GM18909 (cell line): ENCODE data around the gene PYURF.

Experiments
- ATAC-seq: cut with Tn5 transposase; IDR thresholded peaks from one replicate; pipeline ENCODE4 v1.9.1; 2021; ENCODE audit warnings: mild to moderate bottlenecking; ENCODE audit not compliant: unreplicated experiment, poor library complexity

PYURF gene

GRCh38 chr4:88514557-88515511 lies 8.7 kb downstream of the PYURF start:
- ATAC-seq = no peak

DNA sequence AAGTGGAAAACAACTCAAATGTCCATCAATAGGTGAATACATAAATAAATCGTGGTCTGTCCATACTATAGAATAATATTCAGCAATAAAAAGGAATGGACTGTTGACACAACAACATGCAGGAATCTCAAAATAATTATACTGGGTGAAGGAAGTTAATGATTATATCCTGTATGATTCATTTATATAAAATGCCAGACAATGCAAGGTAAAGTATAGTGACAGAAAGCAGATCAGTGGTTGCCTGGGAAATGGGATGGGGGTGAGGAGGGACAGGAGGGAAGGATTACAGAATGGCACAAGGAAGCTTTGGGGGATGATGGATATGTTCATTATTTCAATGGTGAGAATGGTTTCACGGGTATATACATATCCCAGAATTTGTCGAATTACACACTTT lies 12.3 kb downstream of the PYURF start:
- ATAC-seq = no peak

DNA sequence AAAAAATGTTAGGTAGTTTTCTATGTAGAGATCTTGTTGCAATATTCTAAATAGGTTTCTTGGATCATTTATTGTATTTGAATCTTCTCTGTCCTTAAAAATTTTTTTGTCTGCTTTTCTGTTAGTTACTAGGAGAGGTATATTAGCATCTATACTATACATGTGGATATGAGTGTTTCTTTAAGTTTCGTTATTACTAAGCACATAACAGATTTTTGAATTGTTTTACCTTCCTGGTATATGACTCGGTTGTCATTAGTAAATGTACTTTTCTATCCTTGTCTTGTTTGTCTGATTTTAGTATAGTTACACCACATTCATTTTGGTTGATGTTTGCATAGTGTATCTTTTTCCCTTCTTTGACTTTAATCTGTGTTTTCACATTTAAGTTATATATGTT lies 20.2 kb downstream of the PYURF start:
- no peak for ATAC-seq

DNA sequence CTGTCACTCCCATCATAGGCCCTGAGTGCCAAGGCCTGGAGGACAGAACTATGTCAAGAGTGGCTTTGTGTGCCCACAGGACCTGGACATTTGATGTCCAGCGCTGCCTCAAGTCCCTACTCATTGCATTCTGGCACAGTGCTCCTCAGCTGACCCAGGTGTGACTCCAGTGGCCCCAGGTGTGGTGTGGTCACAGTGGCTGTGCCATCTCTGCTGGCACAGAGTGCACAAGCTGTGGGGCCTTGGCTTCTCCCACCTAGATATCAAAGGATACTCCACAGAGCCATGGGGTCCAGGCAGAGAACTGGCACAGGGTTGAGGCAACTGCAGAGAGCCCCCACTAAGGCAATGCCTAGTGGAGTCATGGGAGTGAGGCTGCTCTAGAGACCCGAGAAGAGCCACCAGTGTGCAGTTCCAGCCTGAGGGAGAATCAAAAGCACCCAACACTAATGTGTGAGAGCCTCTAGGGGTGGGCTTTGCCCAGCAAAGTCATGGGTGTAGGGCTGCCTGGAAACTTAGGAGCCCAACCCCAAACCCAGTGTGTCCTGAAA lies 25.6 kb downstream of the PYURF start:
- ATAC-seq = no peak

DNA sequence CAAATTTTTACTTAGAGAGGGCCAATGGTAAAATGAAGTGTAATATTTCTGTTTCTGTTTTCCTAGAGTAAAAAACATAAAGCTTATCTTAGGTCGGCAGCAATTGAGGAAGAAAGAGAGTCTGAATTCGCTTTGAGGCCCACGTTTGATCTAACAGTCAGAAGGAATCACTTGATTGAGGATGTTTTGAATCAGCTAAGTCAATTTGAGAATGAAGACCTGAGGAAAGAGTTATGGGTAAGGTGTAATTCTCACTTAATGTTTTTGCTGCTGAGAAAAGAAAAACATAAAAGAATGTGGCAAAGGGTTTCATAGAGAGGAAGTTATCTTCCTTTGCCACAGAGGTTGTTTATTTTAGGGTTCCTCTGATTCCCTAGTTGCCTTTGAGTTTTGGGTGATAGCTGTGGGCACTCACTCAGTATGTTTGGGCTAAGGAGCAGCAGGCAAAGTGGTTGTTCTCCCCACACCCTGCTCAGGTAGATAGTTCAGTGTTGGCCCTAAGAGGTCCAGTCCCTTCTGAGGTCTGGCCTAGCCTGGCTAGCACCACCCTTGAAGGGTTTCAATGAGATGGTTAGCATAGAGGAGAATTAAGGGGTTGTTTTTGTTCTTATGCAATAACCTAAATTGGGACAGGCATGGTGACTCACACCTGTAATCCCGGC lies 34.3 kb downstream of the PYURF start:
- no peak for ATAC-seq

DNA sequence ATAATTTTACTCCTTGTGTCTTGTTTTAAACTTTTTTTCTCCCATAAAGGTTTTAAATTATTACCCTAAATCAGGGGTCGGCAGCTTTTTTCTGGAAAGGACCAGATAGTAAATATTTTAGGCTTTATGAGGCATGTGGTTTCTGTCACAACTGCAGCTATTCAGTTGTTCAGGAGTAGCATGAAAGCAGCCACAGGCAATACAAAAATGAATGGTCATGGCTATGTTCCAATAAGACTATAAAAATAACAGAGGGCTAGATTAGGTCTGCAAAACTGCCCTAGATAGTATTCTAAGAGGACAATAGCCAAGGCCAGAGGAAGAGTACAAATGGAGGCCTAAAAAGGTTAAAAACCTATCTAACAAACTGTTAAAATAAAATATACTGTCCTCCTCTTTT lies 42.0 kb downstream of the PYURF start:
- ATAC-seq = no peak

DNA sequence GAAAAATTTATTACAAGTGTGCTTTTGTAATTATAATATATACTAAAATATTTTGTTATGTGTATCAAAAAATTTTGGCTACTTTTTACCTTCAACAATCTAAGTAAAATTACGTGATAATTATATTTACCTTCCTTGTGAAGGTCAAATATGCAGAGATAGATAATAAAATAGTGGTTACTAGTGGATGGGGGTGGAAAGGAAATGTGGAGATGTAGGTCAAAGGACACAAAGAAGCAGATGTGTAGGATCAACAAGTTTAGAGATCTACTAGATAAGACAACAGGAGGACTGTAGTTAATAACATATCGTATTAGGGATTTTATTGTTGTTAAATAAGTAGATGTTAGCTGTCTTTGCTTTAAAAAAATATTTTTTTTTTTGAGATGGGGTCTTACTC lies 45.3 kb downstream of the PYURF start:
- ATAC-seq = no peak

DNA sequence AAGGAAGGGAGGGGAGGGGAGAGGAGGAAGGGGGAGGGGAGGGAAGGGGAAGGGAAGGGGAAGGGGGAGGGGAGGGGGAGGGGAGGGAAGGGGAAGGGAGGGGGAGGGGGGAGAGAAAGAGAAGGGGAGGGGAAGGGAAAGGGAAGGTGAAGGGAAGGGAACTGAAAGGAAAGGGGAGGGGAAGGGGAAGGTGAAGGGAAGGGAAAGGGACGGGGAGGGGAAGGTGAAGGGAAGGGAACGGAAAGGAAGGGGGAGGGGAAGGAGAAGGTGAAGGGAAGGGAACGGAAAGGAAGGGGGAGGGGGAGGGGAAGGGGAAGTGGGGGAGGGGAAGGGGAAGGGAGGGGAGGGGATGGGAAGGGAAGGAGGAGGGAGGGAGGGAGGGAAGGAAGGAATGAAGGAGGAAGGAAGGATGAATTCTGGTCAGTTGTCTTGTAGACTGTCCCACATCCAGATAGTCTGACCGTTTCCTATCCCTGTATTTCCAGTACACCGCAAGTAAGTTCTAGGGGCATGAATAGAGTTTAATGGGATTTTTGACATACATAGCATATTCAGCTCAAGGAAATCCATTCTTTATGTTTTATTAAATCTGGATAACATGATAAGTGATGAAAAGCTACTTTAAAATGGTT lies 46.2 kb downstream of the PYURF start:
- no peak for ATAC-seq
